Fibroblast of skin of right quadriceps (primary cell): Measurements from ENCODE around the gene KRTAP10-3.
"Not testable (repeated sequence)": the region's sequence is repeated elsewhere in the genome, so short reads cannot be mapped to it uniquely, and the experiment has no call there.

Experiments used
- DNase-seq: peaks from one replicate; pipeline ENCODE4 v3.0.0-alpha.2; 2013

KRTAP10-3 gene

GRCh38 chr21:44569861-44570517, 11.4 kb upstream of the KRTAP10-3 start:
- DNase-seq, result no peak

GRCh38 chr21:44568667-44569556, 10.3 kb upstream of the KRTAP10-3 start:
- DNase-seq, result no peak

GRCh38 chr21:44568261-44568660, 9.7 kb upstream of the KRTAP10-3 start:
- DNase-seq, result no peak

- no peak for DNase-seq
These were observed 9.0 kb upstream of the KRTAP10-3 start for GRCh38 chr21:44567481-44568171.

- no peak for DNase-seq
These were observed 7.8 kb upstream of the KRTAP10-3 start for GRCh38 chr21:44566403-44566802.

- DNase-seq, result no peak
These were observed 6.4 kb upstream of the KRTAP10-3 start for GRCh38 chr21:44564886-44565598.

- DNase-seq, result no peak
These were observed 5.5 kb upstream of the KRTAP10-3 start for GRCh38 chr21:44564099-44564498.

GRCh38 chr21:44558329-44558675, 293 bp downstream of the KRTAP10-3 start:
- not testable (repeated sequence) for DNase-seq

GRCh38 chr21:44557491-44558328, 885 bp downstream of the KRTAP10-3 start:
- DNase-seq, result no peak

DNA sequence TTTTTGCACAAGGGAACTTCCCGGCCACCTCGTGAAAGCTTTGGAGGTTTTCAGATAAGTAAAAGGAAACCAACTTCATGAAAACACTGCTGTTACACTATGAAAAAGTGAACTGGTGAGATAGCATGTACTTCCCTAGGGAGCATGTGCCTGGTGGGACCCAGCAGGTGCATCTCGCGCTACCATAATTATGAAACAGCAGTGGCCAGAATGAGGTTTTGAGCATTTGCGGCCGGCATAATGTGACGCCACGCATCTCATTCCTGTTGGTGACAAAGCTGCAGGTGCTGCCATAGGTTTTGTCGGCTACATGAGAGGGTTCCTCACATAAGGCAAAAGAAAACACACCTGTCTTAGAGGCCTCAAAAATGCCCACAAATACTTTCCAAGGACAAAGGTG, 1.7 kb downstream of the KRTAP10-3 start:
- no peak for DNase-seq

- DNase-seq, result no peak
These were observed 3.3 kb downstream of the KRTAP10-3 start for GRCh38 chr21:44555200-44555875.

DNA sequence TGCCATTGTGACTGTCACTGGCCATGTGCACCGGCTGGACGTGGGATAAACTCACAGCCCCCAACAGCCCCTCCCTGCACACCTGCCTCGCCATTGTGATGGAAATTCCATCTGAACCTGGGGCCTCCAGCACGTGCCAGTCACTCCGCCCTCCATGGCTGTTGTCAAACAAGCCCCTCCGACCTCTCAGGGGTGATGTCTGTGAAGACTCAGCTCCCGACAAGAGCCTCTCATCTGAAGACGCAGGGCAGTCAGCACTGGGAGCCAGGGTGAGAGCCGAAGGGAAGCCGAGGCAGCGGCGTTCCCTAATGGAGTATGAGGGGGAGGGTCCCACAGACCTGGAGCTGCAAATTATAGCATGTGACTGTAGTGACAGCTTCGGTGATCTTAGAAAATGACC, 5.9 kb downstream of the KRTAP10-3 start:
- DNase-seq, result no peak

DNA sequence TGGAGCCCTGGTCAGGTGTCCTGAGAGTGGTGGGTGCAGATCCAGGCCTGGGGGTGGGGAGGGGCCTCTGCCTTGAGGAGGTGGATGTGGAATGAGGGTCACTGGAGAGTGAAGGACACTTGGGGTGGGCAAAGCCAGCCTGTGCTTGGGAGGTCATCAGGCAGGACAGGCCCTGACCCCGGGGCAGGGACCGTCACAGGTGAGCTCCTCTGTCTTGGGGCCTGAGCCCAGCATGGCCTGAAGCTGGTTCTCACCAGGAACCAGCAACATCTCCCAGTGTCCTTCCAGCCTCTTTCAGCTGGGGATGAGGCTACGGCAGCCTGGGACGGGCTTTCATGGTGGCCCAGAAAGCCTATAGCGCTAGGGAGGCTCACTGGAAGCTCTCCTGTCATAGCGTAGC, 6.5 kb downstream of the KRTAP10-3 start:
- DNase-seq, result no peak

- no peak for DNase-seq
These were observed 7.1 kb downstream of the KRTAP10-3 start, which contains the start of gene KRTAP10-2 for GRCh38 chr21:44551340-44551961. TSS of gene KRTAP10-2 (minus strand) at chr21:44551505. CDS start at chr21:44551458, 47 bp downstream.

DNA sequence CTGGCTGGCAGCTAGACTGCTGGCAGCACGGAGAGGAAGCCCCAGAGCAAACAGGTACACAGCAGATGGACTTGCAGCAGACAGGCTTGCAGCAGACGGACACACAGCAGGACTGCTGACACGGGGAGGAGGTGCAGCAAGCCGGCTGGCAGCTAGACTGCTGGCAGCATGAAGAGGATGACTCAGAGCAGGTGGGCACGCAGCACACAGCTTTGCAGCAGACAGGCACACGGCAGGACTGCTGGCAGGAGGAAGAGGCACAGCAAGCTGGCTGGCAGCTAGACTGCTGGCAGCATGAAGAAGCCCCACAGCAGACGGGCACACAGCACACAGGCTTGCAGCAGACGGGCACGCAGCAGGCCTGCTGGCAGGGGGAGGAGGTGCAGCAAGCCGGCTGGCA, 7.8 kb downstream of the KRTAP10-3 start:
- DNase-seq, result no peak

GRCh38 chr21:44550285-44550684, 8.3 kb downstream of the KRTAP10-3 start:
- not testable (repeated sequence) for DNase-seq

- DNase-seq, result no peak
These were observed 8.9 kb downstream of the KRTAP10-3 start for GRCh38 chr21:44549525-44550211.

DNA sequence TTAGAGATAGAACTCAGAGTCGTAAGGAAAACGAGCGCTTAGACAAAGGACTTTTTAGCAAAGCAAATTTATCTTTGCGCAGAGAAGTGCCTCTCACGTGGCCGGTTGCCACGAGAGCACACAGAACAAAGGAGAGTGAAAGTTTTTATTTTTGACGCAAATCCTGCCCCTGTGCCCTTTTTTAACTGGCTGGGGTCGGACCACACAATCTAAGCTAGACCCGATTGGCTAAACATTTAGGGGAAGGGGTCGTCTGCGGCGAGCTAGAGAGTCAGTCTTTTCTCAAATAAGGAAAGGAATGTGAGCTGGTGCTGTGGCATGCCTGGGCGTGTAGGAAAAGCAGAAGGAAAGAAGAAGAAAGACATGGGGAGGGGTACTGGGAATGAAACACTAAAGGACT, 9.7 kb downstream of the KRTAP10-3 start:
- no peak for DNase-seq

DNA sequence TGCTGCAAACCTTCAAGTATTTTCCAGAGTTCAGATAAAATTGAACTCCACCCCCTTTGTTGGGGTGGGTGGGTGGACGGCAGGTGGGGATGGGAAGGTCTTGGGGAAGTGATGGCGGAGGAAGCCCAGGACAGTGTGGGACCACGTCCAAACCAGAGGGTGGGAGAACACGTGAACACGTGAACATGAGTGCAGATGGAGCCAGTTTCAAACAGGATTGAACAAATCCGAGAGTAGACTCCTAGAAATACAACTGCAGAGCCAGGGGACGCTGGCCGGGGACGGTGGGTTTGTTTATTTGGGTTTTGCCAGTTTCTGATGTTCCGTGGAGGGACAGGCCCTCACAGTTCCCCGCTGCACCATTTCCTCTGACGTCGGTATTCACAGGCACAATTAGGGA, 10.2 kb downstream of the KRTAP10-3 start:
- DNase-seq, result no peak

DNA sequence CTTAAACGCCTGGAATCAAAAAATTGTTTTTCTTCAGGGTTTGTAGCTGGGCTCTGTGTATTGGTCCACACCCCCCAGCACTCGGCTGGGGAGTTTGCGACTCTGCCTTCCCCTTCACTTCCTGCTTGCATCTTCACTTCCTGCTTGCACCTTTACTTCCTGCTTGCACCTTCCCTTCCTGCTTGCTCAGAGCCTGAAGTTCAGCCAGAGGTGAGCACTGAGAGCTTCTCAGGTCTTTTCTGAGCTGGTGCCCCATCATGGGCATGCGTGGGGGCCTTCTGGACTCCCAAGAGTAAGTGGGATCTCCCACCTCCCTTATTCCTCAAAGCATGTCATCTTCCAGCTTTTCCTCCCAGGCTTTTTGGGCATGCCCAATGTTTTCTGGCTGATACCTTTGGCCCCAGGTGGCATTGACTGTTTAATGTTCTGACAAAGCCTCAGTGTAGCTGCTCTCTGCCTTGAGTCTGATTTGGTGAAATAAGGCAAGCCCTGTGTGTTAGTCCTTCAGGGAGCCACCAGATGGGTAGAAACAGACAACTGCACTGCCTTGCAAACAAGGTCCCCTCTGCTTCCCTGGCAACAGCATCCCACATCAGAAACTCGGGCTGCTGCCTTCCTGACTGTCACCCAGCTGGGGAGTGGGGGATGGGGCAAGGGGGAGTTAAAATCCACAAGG, 10.8 kb downstream of the KRTAP10-3 start:
- no peak for DNase-seq
